Dermis microvascular lymphatic vessel endothelial cell (primary cell): ENCODE data around the gene EFCAB7. TPM values are rescaled to one million over a fixed set of nuclear protein-coding genes. Genes with fewer than 3 reads are reported as not detected.

Experiments used
- DNase-seq, 2 donors: peaks; one replicate each; pipeline versions ENCODE4 v3.0.0 to v3.0.0-alpha.2; 2010; ENCODE audit warnings: low read depth in 2 of 2
- total RNA-seq: library from RNA; depleted of rRNA; stranded (reverse); fragments of >200 nt; gene quantifications from 2 replicates; pipeline ENCODE4 v1.2.1, GENCODE V29; 2014

EFCAB7 gene, protein sequence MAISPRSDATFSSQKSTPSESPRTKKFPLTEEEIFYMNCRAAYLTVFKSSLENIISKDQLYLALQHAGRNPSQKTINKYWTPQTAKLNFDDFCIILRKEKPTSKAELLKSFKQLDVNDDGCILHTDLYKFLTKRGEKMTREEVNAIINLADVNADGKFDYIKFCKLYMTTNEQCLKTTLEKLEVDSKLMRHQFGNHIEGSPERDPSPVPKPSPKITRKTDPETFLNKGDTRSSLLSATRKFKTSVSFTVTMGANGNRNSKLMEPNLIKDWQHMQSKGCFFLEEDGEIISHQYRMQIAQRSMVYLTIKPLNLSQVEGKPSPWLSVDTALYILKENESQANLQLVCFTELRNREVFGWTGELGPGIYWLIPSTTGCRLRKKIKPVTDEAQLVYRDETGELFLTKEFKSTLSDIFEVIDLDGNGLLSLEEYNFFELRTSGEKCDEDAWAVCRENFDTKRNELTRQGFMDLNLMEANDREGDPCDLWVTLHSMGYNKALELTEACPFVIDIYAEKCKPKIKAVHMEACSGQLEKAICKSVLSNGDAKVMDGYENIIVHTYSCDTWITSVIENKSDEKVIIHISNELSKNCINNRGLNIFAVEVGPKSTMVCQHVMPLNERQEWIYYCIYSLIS
- total RNA-seq = 2.3 and 2.9 TPM in 2 replicates

DNA sequence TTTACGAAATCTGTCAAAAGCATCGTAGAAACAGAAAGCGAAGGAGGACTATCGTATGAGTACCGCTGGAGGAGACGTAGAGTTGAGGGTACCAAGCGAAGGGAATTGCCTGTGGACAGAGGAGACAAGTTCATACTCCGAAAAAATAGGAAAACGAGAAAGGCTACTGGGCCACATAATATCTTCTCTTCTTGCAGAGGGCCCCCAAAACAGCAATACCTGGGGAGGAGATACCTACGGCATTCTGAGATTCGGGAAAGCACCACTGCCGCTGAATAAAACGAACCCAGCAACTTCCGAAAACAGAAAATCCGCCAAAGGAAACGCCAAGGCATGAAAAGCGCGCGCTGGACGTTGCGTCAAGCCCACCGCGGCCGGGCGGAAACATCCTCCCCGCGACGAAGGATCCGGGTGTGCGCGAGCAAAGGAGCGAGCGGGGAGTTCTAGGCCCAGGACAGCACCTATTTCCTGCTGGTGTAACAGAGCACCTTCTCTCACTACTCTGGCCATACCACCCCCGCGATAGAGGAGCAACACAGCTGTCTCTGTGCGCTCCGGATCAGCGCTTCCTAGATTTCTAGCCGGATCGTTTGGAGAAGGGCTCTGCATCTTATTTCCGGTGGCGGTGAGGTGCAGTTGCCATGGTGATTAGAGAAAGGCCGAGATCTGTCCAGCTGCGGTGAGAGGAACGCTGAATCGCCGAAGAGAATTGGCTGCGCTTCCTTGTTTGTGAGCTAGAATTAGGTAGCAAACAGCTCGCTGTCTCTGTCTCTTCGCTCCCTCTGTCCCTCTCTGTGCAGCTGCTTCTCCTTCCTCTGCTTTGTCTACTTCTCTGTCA, at the start of gene EFCAB7, which contains the start of gene ITGB3BP:
Gene EFCAB7, plus strand, starts transcription at position 635 of the 838 bp plus-strand sequence. CDS start 2,048 bp downstream, outside the sequence.
Gene ITGB3BP, minus strand, starts transcription at position 335 of the 838 bp plus-strand sequence. Its CDS starts 92 bp downstream, at position 243.
- peak; percentile 90 to 91 for DNase-seq

DNA sequence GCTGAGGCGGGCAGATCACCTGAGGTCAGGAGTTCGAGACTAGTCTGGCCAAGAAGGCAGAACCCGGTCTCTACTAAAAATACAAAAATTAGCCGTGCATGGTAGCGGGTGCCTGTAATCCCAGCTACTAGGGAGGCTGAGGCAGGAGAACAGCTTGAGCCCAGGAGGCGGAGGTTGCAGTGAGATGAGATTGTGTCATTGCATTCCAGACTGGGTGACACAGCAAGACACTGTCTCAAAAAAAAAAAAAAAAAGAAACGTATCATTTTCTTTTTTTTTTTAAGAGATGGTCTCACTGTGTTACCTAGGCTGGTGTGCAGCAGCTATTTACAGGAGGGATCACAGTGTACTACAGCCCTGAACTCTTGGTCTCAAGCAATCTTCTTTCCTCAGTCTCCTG, 47.6 kb upstream of the EFCAB7 start:
- DNase-seq = no peak

DNA sequence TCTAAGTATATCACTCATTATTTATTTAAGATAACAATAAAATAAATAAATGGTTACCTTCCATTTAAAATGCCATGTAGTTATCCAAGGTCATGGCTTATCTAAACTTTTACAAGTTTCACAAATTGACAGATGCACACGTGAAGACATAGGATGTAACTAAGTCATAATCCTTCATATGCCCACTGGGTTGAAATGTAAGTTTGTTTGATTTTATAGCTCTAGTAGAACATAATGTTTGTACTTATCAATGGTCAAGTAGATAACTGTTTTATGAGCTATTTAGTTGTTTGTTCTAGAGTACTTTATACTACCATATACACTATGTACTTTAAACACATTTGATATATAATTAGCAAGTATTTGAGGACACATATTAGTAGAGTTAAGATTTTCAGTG, 43.3 kb upstream of the EFCAB7 start:
- DNase-seq = no peak

DNA sequence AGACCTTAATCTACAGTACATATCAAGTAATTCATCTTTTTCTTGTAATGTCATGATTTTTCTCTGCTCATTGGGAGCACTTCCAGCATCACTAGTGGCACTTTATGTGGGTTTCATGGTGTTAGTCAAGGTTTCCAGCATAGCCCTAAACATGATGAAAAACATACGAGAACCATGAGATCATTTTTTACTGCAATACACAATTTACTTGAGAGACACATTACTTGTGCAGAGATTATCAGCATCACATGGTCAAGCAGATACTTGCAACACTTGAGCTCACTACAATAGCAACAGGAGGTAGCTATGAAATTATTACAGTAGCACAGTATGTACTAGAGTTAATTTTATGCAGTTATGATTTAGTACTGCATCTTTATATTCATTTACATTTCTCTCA, 36.7 kb upstream of the EFCAB7 start:
- DNase-seq = no peak

DNA sequence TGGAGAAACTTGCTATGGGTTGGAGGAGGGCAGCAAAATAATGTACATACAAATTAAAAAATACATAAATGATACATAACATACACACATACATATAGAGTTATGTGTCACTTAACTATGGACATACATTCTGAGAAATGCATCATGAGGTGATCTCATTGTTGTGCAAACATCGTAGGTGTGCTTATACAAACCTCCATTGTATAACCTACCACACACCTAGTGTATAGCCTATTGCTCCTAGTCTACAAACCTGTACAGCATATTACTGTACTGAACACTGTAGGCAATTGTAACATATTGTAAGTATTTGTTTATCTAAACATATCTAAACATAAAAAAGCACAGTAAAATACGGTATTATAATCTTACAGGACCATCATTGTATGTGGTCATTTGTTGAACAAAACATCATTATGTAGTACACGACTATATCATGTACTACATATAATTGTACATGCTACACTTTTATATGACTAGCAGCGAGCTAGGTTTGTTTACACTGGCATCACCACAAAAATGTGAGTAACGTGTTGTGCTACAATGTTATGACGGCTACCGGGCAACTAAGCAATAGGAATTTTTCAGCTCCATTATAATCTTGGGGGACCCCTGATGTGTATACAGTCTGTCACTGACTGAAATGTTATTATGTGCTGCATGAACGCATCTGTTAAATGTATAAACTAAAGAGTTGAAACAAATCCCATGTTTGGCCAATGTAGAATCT, 35.8 kb upstream of the EFCAB7 start:
- DNase-seq = peak; percentile 7 to 33

DNA sequence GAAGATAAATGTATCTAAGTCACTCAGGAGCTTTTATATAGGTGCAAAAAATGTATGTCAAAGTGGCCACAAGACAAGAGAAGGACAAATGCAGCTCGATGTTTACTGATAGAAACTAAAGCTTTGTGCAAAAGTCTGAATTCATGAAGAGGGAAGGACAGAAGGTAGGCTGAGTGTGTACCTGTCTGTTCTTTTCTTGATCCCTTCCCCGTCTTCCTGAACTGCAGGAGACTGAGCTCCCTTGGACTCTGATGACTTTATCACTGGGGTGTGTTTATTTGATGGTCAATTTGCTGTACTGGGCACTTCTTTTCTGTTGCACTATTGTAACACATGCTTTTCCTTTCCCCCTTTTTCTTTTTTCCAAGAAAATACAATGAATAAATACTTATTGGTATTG, 25.7 kb upstream of the EFCAB7 start:
- no peak for DNase-seq

DNA sequence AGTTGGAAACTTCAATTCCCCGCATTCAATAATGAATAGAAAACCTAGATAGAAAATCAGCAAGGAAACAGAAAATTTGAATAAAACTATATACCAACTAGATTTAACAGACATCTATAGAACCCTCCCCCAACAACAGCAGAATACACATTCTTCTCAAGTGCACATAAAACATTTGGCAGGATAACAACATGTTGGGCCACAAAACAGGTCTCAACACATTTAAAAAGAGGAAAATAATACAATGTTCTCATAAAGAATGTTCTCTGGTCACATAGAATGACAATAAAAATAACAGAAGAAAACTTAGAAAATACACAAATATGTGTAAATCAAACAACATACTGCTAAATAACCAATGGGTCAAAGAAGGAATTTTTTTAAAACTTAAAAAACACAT, 25.2 kb upstream of the EFCAB7 start:
- DNase-seq = no peak

DNA sequence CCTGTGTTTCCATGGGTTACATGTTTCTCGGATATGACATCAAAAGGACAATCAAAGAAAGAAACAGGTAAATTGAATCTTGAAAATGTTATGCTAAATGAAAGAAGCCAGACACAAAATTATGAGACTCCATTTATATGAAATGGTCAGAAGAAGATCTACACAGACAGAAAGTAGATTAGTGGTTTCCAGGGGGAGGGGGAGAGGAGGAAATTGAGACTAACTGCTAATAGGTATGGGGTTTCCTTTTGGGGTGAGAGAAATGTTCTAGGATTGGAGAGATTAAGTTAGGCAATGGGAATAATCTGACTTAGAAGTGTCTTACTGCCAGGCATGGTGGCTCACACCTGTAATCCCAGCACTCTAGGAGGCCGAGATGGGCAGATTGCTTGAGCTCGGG, 22.1 kb upstream of the EFCAB7 start:
- DNase-seq = no peak

DNA sequence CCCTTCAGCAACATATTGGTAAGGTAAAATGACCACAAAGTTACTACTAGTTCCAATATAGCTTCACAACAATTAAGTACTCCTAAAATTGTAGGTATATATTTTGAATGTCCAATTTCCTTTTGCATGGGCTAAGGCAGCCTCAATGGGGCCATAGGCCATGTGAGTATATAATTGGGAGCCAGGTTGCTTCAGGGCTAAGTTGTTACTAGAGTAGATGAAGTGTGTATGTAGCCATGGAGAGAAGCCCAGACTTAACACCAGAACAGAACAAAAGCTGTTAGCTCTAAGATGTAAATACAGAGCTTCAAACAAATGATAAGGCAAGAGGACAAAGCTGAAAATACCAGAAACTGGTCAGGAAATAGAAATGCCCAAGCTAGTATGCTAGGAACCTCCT, 16.5 kb upstream of the EFCAB7 start:
- DNase-seq = no peak

DNA sequence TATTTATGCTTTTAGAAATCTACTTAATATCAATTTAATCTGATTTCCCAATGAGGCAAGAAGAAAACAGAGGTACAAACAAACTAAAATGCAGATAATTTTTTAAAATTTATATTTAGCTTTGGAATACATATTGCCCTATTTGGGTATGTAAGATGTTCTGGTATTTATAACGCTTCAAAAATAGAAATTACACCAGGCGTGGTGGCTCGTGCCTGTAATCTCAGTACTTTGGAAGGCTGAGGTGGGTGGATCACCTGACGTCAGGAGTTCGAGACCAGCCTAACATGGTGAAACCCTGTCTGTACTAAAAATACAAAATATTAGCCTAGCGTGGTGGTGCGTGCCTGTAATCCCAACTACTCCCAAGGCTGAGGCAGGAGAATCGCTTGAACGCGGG, 13.6 kb upstream of the EFCAB7 start:
- no peak for DNase-seq

DNA sequence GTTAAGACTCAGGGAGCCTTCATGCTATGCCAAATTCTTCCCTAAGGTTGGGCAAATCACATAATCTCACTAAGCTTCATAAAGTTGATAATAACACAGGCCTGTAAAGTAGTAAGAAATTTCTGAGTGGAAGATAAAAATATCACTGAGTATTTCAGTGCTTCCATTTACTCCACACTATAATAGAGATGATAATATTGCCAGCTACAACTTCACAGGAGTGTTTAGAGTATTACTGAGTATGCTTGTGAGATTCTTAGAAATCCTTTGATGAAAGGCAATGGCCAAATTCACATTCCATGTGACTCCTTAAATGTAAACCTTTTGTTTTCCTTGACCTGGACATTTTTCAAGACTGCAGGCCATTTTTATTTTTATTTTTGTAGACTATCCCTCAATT, 10.7 kb upstream of the EFCAB7 start:
- no peak for DNase-seq

DNA sequence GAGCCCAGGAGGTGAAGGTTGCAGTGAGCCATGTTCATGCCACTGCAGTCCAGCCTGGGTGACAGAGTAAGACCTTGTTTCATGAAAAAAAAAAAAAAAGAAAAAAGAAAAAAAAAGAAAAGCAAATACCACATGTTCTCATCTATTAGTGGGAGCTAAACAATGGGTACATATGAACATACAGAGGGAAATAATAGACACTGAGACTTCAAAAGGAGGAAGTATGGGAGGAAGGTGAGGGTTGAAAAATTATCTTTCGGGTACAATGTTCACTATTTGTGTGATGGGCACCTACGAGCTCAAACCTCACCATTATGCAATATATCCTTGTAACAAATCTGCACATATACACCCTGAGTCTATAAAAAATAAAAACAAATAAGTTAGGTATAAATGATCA, 6.7 kb upstream of the EFCAB7 start:
- DNase-seq = no peak

DNA sequence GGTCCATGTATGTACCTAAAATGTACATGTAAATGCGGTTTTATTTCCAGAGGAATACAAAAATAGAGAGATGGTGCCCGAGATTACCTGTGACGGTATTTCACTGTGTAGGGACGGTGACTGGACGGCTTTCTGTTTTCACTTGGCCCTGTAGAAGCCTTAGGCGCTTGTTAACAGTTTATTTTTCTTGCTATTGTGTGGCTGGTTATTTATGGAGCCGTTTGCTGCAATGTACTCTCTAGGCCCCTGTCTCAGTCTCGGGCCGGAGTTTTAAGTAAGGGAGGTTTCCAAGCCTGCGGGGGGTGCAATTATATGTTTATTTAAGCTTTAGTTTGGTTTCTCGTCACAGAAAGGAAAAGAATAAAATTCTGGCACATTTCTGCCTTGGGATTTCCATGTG, 413 bp downstream of the EFCAB7 start:
- DNase-seq = no peak

DNA sequence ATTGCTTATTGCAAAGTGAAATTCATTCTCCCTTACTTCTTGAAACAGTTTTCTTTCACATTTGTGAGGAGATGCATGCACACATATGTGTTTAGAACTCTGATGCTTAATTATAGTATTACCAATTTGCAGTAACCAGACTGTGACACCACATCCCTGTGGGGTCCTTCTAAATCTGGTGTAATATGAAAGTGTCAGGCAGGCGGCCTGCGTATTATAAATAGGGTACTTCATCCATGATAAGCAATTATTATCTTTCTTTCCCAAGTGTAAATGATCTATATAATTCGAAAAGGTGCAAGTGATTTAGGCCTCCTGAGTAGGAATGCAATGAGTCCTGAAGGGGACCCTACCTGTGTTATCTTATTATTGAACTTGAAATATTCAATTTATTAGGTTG, 876 bp downstream of the EFCAB7 start:
- no peak for DNase-seq

DNA sequence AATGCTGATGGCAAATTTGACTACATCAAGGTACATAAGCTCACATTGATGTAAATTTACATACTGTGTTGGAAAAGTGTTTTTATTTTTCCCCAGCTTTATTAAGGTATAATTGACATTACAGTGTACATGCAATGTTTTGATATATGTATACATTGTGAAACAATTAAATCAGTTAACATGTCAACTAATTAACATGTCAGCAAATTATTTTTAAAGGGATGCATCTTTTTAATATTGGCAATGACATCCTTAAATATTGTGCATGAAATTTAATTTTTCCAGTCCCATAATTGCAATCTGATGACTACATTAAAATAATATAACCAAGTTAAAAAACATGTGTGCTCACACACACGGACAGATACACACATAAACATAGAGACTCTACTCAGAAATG, 9.4 kb downstream of the EFCAB7 start:
- no peak for DNase-seq

DNA sequence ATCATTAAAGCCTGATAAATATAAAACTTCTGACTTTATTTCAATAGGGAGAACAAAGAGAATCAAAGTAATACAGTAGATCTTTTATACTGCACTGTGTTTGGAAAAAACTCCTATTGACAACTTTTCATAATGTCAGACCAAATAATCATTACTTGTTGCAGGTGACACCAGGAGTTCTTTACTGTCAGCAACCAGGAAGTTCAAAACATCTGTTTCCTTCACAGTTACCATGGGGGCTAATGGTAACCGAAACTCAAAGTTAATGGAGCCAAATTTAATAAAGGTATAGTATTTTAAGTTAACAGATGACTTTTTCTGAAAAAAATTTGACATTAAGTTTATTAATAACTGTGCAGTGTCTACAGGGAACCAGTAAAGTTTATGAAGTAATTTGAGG, 10.6 kb downstream of the EFCAB7 start:
- peak in 1 of 2 donors; percentile 3 for DNase-seq

DNA sequence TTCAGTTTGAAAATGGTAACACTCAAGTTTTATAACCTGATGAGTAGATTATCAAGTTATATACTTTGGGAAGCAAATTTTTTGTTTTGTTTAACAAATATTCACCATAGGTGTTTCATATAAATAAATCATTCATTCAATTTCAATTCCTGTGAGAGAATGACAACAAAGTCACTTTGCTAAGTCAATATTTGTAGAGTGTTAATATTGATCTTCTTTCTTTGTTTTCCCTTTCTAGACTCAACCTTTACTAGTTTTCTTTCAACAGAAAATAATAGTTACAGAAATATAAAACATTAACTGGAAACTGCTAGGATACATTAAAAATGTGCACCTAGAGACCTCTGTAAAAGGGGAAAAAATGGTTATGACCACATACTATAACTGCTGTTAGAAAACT, 11.1 kb downstream of the EFCAB7 start:
- DNase-seq = no peak

DNA sequence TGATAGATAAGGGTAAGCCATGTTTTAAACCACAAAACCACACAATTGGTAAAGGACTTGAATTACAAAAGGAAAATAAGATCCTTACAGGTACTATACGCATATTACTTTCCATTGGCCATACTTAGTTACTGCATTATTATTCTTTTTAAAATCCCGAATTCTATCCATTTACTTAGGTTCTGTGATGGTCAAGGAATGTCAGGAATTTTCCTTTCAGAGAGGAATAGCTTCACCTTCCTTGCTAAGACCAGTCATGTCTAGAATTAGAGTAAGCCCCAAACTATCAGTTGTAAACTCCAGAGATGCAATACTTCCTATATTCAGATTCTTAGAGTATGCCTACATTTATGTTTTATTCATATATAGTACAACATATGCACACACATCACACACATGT, 13.7 kb downstream of the EFCAB7 start:
- DNase-seq = no peak

DNA sequence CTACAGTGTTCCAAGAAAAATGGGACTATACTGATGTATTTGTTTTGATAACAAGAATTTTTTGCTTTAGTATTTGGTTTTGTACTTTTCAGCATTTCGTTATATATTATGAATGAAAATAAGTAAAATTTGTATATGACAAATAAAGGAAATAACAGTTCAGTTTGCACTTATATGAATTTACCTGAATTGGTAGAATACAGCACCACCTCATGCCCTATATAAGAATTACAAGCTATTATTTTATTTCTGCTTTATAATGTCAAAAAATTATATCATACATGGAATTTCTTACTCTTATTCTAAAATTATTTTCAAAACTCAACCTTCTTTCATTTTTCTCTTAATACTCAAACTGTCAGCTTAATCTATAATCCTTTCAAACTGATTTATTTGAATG, 14.6 kb downstream of the EFCAB7 start:
- DNase-seq = peak; percentile 11 to 29

DNA sequence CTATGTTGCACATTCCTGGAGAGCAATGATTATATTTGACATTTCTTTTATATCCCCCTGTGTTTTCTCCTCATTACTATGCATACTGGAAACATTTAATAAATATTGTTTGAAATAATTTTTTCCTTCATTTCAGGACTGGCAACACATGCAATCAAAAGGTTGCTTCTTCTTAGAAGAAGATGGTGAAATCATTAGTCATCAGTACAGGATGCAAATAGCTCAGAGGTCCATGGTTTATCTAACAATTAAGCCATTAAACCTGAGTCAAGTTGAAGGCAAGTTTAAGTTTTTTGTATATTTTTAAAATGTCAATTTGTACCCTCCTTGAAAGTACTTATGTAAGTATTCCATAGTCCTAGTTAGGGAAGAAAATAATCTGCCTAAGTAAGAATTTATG, 22.5 kb downstream of the EFCAB7 start:
- DNase-seq = no peak

DNA sequence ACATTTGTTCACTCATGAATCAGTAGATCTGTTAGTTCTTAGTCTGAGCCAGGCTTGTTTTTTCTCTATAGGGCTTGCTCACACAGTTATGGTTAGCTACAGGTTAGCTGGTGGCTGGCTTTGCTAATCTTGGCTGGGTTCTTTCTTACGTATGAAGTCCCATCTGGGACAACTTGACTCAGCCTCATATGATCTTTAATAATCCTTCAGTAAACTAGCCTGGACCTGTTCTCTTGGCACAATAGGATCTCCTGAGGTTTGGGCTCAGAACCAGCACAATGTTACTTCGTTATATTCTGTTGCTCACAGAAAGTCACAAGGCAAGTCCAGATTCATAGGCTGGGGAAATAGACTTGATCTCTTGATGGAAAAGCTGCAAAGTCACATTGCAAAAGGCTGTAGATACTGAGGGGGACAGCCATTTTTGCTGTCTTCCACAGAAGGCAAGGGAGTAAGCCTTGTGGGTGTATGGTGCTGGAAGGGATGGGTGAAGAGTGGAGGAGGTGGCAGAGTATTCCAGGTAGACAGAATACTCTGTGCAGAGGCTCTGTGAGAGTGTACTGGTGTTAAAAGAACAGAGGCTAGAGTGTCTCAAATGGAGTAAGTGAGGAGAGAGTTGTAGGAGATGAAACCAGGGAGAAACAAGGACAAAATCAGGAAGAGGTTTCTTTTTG, 24.4 kb downstream of the EFCAB7 start:
- no peak for DNase-seq
